Naive thymus-derived CD4-positive, alpha-beta T cell (primary cell): ENCODE measurements around the gene NDUFA5. TPM values are rescaled to one million over a fixed set of nuclear protein-coding genes. Genes with fewer than 3 reads are reported as not detected.

Experiments
- ATAC-seq: fragments of 150-1000 bp; cut with Tn5 transposase; 2 replicates; pipeline ENCODE4 v1.10.0; 2021; ENCODE audit warnings: mild to moderate bottlenecking, moderate library complexity
- CTCF ChIA-PET: fragments of 350-600 bp; sonication (Branson Sonifier 250); formaldehyde crosslinking; loops from one replicate; lab custom pipeline; 2021; ENCODE audit warnings: antibody characterized with exemption; lab: Charles Lee
- POLR2A ChIA-PET: fragments of 350-600 bp; sonication (Branson Sonifier 250); formaldehyde crosslinking; loops from one replicate; lab custom pipeline; 2021; ENCODE audit warnings: antibody characterized with exemption, inconsistent platforms; lab: Charles Lee
- DNase-seq, 9 donors: peaks; one replicate each; pipeline versions ENCODE4 v3.0.0 to v3.0.0-alpha.2; 2020 to 2022; ENCODE audit warnings: mixed read lengths in 1 of 9
- H3K27ac ChIP-seq: one replicate; pipeline ENCODE4 v1.7.0; 2013; ENCODE audit warnings: mild to moderate bottlenecking, low read depth, low read length, moderate library complexity
- H3K27me3 ChIP-seq, 2 donors: one replicate each; pipeline ENCODE4 v1.7.0; 2013; ENCODE audit warnings: low read length in 2 of 2, mild to moderate bottlenecking in 2 of 2, moderate library complexity in 2 of 2; ENCODE audit not compliant: control insufficient read depth in 2 of 2, insufficient read depth in 2 of 2
- H3K36me3 ChIP-seq, 3 experiments: 1 replicate in 2 of 3; 2 replicates in 1 of 3; pipeline ENCODE4 v1.7.0; 2013; ENCODE audit warnings: low read length in 3 of 3, mild to moderate bottlenecking in 3 of 3, moderate library complexity in 1 of 3; ENCODE audit not compliant: insufficient read depth in 3 of 3, control insufficient read depth in 2 of 3
- H3K4me1 ChIP-seq, 2 donors: one replicate each; pipeline ENCODE4 v1.7.0; 2013; ENCODE audit warnings: low read length in 2 of 2, mild to moderate bottlenecking in 2 of 2, moderate library complexity in 1 of 2; ENCODE audit not compliant: control insufficient read depth in 2 of 2, insufficient read depth in 2 of 2
- H3K4me3 ChIP-seq: 2 replicates; pipeline ENCODE4 v1.7.0; 2013; ENCODE audit warnings: mild to moderate bottlenecking, low read length
- H3K9me3 ChIP-seq, 3 experiments: 1 replicate in 2 of 3; 2 replicates in 1 of 3; pipeline ENCODE4 v1.7.0; 2013; ENCODE audit warnings: low read length in 3 of 3; ENCODE audit not compliant: control insufficient read depth in 2 of 3
- H3K27ac Mint-ChIP-seq, 9 donors: one replicate each; pipeline ENCODE4 v1.8.0; 2020 to 2022; ENCODE audit warnings: mixed read lengths in 9 of 9, mild to moderate bottlenecking in 8 of 9, moderate library complexity in 5 of 9, inconsistent platforms in 2 of 9
- H3K27me3 Mint-ChIP-seq, 5 donors: one replicate each; pipeline ENCODE4 v1.8.0; 2021 to 2022; ENCODE audit warnings: mixed read lengths in 5 of 5, mild to moderate bottlenecking in 1 of 5
- H3K36me3 Mint-ChIP-seq, 5 donors: one replicate each; pipeline ENCODE4 v1.8.0; 2020 to 2022; ENCODE audit warnings: mixed read lengths in 5 of 5, mild to moderate bottlenecking in 3 of 5, inconsistent platforms in 1 of 5
- H3K4me1 Mint-ChIP-seq, 7 donors: one replicate each; pipeline ENCODE4 v1.8.0; 2020 to 2022; ENCODE audit warnings: mixed read lengths in 7 of 7, mild to moderate bottlenecking in 3 of 7, inconsistent platforms in 1 of 7
- H3K4me3 Mint-ChIP-seq, 10 donors: one replicate each; pipeline ENCODE4 v1.8.0; 2020 to 2022; ENCODE audit warnings: mild to moderate bottlenecking in 10 of 10, mixed read lengths in 10 of 10, moderate library complexity in 6 of 10, inconsistent platforms in 2 of 10
- H3K9me3 Mint-ChIP-seq, 11 donors: one replicate each; pipeline ENCODE4 v1.8.0; 2020 to 2022; ENCODE audit warnings: mixed read lengths in 11 of 11, mild to moderate bottlenecking in 4 of 11, inconsistent platforms in 1 of 11, moderate library complexity in 1 of 11
- intact Hi-C, 2 donors: fragments of 100-400 bp; cut with micrococcal nuclease; formaldehyde crosslinking; loops; one replicate each; pipeline ENCODE4 v1.15.1; 2023
- polyA plus RNA-seq, 2 donors: library from polyadenylated mRNA; unstranded; fragments of 300-500 nt; fragmentation: Illumina TruSeq; gene quantifications; one replicate each; pipeline ENCODE4 v1.2.3, GENCODE V29; 2021
- total RNA-seq, 6 experiments: library from RNA in 5 of 6; stranded (reverse) in 5 of 6; gene quantifications; 1 replicate in 5 of 6; 2 replicates in 1 of 6; pipeline ENCODE4 v1.2.3 and lab custom pipeline; 2021 to 2026

The NDUFA5 gene
- total and polyA plus RNA-seq, 7 experiments from 2014 or later: 40.8 to 97.8 (median 62.5) TPM

GRCh38 chr7:123502201-123502600, 55.4 kb downstream of the NDUFA5 start:
- no peaks in the 10 kb centered on the region for H3K4me1 Mint-ChIP-seq
- peaks cover 6 to 42% (median 37%) of the 10 kb centered on the region in 5 donors for H3K27me3 Mint-ChIP-seq
- peaks cover 0 to 8% (median 0%) of the 10 kb centered on the region in 5 donors for H3K36me3 Mint-ChIP-seq
- Histone ChIP-seq H3K4me1 (no peaks in the 10 kb centered on the region), H3K36me3 (no peaks in the 10 kb centered on the region), H3K9me3 (no peaks in the 10 kb centered on the region), H3K27me3 (no peaks in the 10 kb centered on the region), H3K27ac (no peak overlapping the region), H3K4me3 (no peak overlapping the region)
- intact Hi-C loops: no loop called here
- no peak for DNase-seq
- no peak overlapping the region for H3K27ac Mint-ChIP-seq
- POLR2A ChIA-PET: no interaction called here
- no peak for ATAC-seq
- no peak overlapping the region for H3K4me3 Mint-ChIP-seq
- peaks cover 0 to 24% (median 7%) of the 10 kb centered on the region in 11 donors for H3K9me3 Mint-ChIP-seq
- CTCF ChIA-PET: no interaction called here

DNA sequence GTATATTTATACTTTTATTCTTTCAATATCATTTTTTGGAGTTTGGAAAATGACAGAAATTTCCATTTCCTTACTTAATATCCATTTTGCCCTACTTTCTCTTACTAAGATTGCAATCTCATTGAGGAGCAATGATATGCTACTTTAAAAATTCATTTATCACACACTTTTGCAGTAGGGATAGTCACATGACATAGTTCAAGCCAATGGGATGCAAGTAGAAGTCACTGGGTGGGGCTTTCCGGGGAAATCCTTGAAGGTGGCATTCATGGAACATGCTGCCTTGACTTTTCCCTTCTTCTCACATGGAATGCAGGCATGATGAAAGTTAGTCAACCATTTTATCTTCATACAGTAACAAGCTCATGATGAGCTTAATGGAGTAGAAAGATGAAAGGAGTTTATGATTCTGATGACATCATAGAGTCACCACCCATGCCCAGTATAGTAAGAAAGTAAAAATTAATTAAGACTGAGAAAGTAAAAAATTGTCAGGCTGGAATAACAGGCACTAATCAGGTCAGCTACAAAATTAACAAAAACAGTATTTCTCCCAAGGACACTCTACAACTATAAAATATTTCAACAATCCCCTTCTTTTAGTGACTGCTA, 56.6 kb downstream of the NDUFA5 start:
- peaks cover 0 to 4% (median 0%) of the 10 kb centered on the region in 5 donors for H3K36me3 Mint-ChIP-seq
- Histone ChIP-seq H3K27ac (no peak overlapping the region), H3K9me3 (no peaks in the 10 kb centered on the region), H3K4me1 (no peaks in the 10 kb centered on the region), H3K27me3 (no peaks in the 10 kb centered on the region), H3K4me3 (no peak overlapping the region), H3K36me3 (no peaks in the 10 kb centered on the region)
- H3K27ac Mint-ChIP-seq: no peak overlapping the region
- ATAC-seq: no peak
- ChIA-PET POLR2A (no interaction called here), CTCF (no interaction called here)
- intact Hi-C loops: no loop called here
- H3K4me1 Mint-ChIP-seq: no peaks in the 10 kb centered on the region
- H3K9me3 Mint-ChIP-seq: peaks cover 0 to 16% (median 5%) of the 10 kb centered on the region in 11 donors
- H3K4me3 Mint-ChIP-seq: no peak overlapping the region
- H3K27me3 Mint-ChIP-seq: peaks cover 8 to 51% (median 42%) of the 10 kb centered on the region in 5 donors
- DNase-seq: no peak

DNA sequence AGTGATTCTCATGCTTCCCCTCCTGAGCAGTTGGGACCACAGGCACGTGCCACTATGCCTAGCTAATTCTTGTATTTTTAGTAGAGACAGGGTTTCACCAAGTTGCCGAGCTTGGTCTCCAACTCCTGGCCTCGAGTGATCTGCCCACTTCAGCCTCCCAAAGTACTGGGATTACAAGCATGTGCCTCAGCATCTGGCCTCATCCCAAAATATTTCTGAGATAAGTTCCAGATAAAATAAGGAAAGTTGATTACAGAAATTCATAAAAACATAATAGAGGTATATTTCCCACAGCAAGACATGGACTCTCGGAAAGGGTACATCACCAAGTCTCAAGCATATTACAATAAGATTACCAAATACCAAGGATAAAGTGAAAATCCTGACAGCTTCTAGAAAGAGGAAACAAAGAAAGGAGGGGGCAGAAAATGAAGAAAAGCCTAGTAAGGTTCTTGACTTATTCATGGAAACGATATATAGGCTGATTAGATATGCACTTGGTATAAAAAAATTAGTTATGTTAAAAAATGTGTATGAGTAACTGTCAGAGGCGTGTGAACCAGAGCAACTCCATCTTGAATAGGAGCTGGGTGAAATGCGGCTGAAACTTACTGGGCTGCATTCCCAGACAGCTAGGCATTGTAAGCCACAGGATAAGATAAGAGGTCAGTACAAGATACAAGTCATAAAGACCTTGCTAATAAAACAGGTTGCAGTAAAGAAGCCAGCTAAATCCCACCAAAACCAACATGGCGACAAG, 58.2 kb downstream of the NDUFA5 start:
- DNase-seq: no peak
- intact Hi-C loops: no loop called here
- CTCF ChIA-PET: no interaction called here

GRCh38 chr7:123498601-123499000, 59.0 kb downstream of the NDUFA5 start:
- Histone ChIP-seq H3K27me3 (no peaks in the 10 kb centered on the region), H3K36me3 (no peaks in the 10 kb centered on the region), H3K4me3 (no peak overlapping the region), H3K9me3 (no peaks in the 10 kb centered on the region), H3K4me1 (no peaks in the 10 kb centered on the region), H3K27ac (no peak overlapping the region)
- Mint-ChIP-seq H3K4me3 (no peak overlapping the region), H3K27me3 (peaks cover 8 to 52% (median 45%) of the 10 kb centered on the region in 5 donors), H3K27ac (no peak overlapping the region), H3K36me3 (no peaks in the 10 kb centered on the region), H3K4me1 (no peaks in the 10 kb centered on the region), H3K9me3 (no peaks in the 10 kb centered on the region)
- ChIA-PET CTCF (interaction anchor here (0.5 kb wide), 1 partner anchor 37 kb away, joined by 3 read pairs; no protein-coding TSS in a partner anchor), POLR2A (no interaction called here)
- no peak for DNase-seq
- no peak for ATAC-seq
- intact Hi-C loops: no loop called here

More for the DNA sequence above, 58.2 kb downstream of the NDUFA5 start:
- Histone ChIP-seq H3K27ac (no peak overlapping the region), H3K9me3 (no peaks in the 10 kb centered on the region), H3K4me1 (no peaks in the 10 kb centered on the region), H3K36me3 (no peaks in the 10 kb centered on the region), H3K4me3 (no peak overlapping the region), H3K27me3 (no peaks in the 10 kb centered on the region)
- ATAC-seq: no peak
- Mint-ChIP-seq H3K4me1 (no peaks in the 10 kb centered on the region), H3K27ac (no peak overlapping the region), H3K4me3 (no peak overlapping the region), H3K27me3 (peaks cover 8 to 56% (median 46%) of the 10 kb centered on the region in 5 donors), H3K36me3 (no peaks in the 10 kb centered on the region), H3K9me3 (peaks cover 0 to 4% (median 0%) of the 10 kb centered on the region in 11 donors)
- POLR2A ChIA-PET: no interaction called here

- CTCF ChIA-PET: no interaction called here
- H3K27me3 Mint-ChIP-seq: peaks cover 8 to 52% (median 45%) of the 10 kb centered on the region in 5 donors
- H3K36me3 Mint-ChIP-seq: no peaks in the 10 kb centered on the region
- H3K4me3 Mint-ChIP-seq: no peak overlapping the region
- Histone ChIP-seq H3K9me3 (no peaks in the 10 kb centered on the region), H3K27ac (no peak overlapping the region), H3K4me1 (no peaks in the 10 kb centered on the region), H3K36me3 (no peaks in the 10 kb centered on the region), H3K4me3 (no peak overlapping the region), H3K27me3 (no peaks in the 10 kb centered on the region)
- ATAC-seq: no peak
- H3K27ac Mint-ChIP-seq: no peak overlapping the region
- intact Hi-C loops: no loop called here
- DNase-seq: no peak
- no peaks in the 10 kb centered on the region for H3K9me3 Mint-ChIP-seq
- POLR2A ChIA-PET: no interaction called here
- H3K4me1 Mint-ChIP-seq: no peaks in the 10 kb centered on the region
These were observed 59.6 kb downstream of the NDUFA5 start for GRCh38 chr7:123498031-123498430.

- no peak overlapping the region for H3K4me3 ChIP-seq
- DNase-seq: peak in 6 of 9 donors; percentile 2 to 46 (median 36)
- H3K27me3 Mint-ChIP-seq: peaks cover 10 to 41% (median 30%) of the 10 kb centered on the region in 5 donors
- intact Hi-C loops: loop anchor here (1.0 to 5.0 kb wide), 8 partner anchors 43 to 1362 kb away; no protein-coding TSS in a partner anchor
- ChIA-PET CTCF (interaction anchor here (0.7 to 2.1 kb wide), 14 partner anchors 11 to 377 kb away, joined by 3 to 12 read pairs (median 3); no protein-coding TSS in a partner anchor), POLR2A (no interaction called here)
- H3K4me3 Mint-ChIP-seq: no peak overlapping the region
- H3K4me1 ChIP-seq: no peaks in the 10 kb centered on the region
- no peaks in the 10 kb centered on the region for H3K36me3 Mint-ChIP-seq
- peaks cover 0 to 2% (median 0%) of the 10 kb centered on the region in 11 donors for H3K9me3 Mint-ChIP-seq
- H3K36me3 ChIP-seq: no peaks in the 10 kb centered on the region
- H3K27ac Mint-ChIP-seq: no peak overlapping the region
- peak; percentile 67 for ATAC-seq
- no peak overlapping the region for H3K27ac ChIP-seq
- H3K9me3 ChIP-seq: no peaks in the 10 kb centered on the region
- H3K27me3 ChIP-seq: no peaks in the 10 kb centered on the region
- no peaks in the 10 kb centered on the region for H3K4me1 Mint-ChIP-seq
These were observed 63.3 kb downstream of the NDUFA5 start for GRCh38 chr7:123494193-123494796.
